Measurements from ENCODE around the gene UBE3B. TPM values are rescaled to one million over a fixed set of nuclear protein-coding genes. Genes with fewer than 3 reads are reported as not detected.

The UBE3B gene
- polyA plus RNA-seq, 1 donor (not counting 4 experiments of a cell fraction or from before 2014, with no cell fraction given) = 27.1 TPM

- Histone ChIP-seq H3K27me3 (ENCODE audit: control insufficient read depth, extremely low read depth, insufficient read depth, low read length) (no peaks in the 10 kb centered on the region), H4K20me1 (ENCODE audit: control insufficient read depth, extremely low read depth, insufficient read depth, low read length) (no peaks in the 10 kb centered on the region), H3K79me2 (ENCODE audit: control insufficient read depth, insufficient read depth, low read length) (no peaks in the 10 kb centered on the region), H3K36me3 (ENCODE audit: control insufficient read depth in 2 of 2, extremely low read depth in 1 of 2, insufficient read depth in 2 of 2, low read length in 2 of 2) (peaks cover 0 to 12% of the 10 kb centered on the region in 2 experiments), H3K9ac (ENCODE audit: control insufficient read depth, extremely low read depth, insufficient read depth, low read length) (no peak overlapping the region), H3K27ac (ENCODE audit: control insufficient read depth, insufficient read depth, low read length) (no peak overlapping the region), H3K9me1 (ENCODE audit: control insufficient read depth, extremely low read depth, insufficient read depth, low read length) (no peaks in the 10 kb centered on the region), H3K4me3 (ENCODE audit: control insufficient read depth in 2 of 3, extremely low read depth in 1 of 3, insufficient read depth in 2 of 3, low read depth in 1 of 3, low read length in 3 of 3) (no peak overlapping the region), H3K9me3 (ENCODE audit: control insufficient read depth, low read depth, low read length) (no peaks in the 10 kb centered on the region), H3K4me2 (ENCODE audit: control insufficient read depth, extremely low read depth, insufficient read depth, low read depth, low read length) (no peak overlapping the region), H3K4me1 (ENCODE audit: control insufficient read depth, extremely low read depth, insufficient read depth, low read length) (peaks cover 2% of the 10 kb centered on the region), H2AFZ (ENCODE audit: control insufficient read depth, low read length) (no peak overlapping the region)
- DNase-seq (ENCODE audit: low read depth, low spot score) (no peak), FAIRE-seq (no peak)
- dilution Hi-C loops (cut with MboI; ENCODE audit: extremely low pct_ligation_motif_present, low sequenced_read_pairs) = loop anchor here (25.0 kb wide), 1 partner anchor 256 kb away; no protein-coding TSS in a partner anchor
- no peak for TF ChIP-seq EZH2 (IDR thresholded peaks at IDR 0.05; ENCODE audit: low read length)
Measured at GRCh38 chr12:109531411-109531810, 54.0 kb downstream of the UBE3B start.

- no peaks in the 10 kb centered on the region for H3K9me3 ChIP-seq (ENCODE audit: control insufficient read depth, low read depth, low read length)
- H3K27me3 ChIP-seq (ENCODE audit: control insufficient read depth, extremely low read depth, insufficient read depth, low read length) = no peaks in the 10 kb centered on the region
- H3K27ac ChIP-seq (ENCODE audit: control insufficient read depth, insufficient read depth, low read length) = no peak overlapping the region
- no peak overlapping the region for H3K4me2 ChIP-seq (ENCODE audit: control insufficient read depth, extremely low read depth, insufficient read depth, low read depth, low read length)
- no peak overlapping the region for H2AFZ ChIP-seq (ENCODE audit: control insufficient read depth, low read length)
- H3K79me2 ChIP-seq (ENCODE audit: control insufficient read depth, insufficient read depth, low read length) = no peaks in the 10 kb centered on the region
- no peak for DNase-seq (ENCODE audit: low read depth, low spot score)
- peaks cover 2% of the 10 kb centered on the region for H3K4me1 ChIP-seq (ENCODE audit: control insufficient read depth, extremely low read depth, insufficient read depth, low read length)
- no peak overlapping the region for H3K4me3 ChIP-seq (ENCODE audit: control insufficient read depth in 2 of 3, extremely low read depth in 1 of 3, insufficient read depth in 2 of 3, low read depth in 1 of 3, low read length in 3 of 3)
- TF ChIP-seq EZH2 (IDR thresholded peaks at IDR 0.05; ENCODE audit: low read length) = no peak
- no peak for TF ChIP-seq CTCF (optimal IDR thresholded peaks at IDR 0.05 in 1 of 3, IDR thresholded peaks at IDR 0.05 in 1 of 3, conservative IDR thresholded peaks at IDR 0.05 in 1 of 3; ENCODE audit: extremely low read depth in 1 of 3, insufficient read depth in 2 of 3, low read length in 3 of 3)
- no peaks in the 10 kb centered on the region for H4K20me1 ChIP-seq (ENCODE audit: control insufficient read depth, extremely low read depth, insufficient read depth, low read length)
- H3K9me1 ChIP-seq (ENCODE audit: control insufficient read depth, extremely low read depth, insufficient read depth, low read length) = no peaks in the 10 kb centered on the region
- dilution Hi-C loops (cut with MboI; ENCODE audit: extremely low pct_ligation_motif_present, low sequenced_read_pairs) = loop anchor here (25.0 kb wide), 1 partner anchor 254 kb away; no protein-coding TSS in a partner anchor
- peaks cover 0 to 6% of the 10 kb centered on the region in 2 experiments for H3K36me3 ChIP-seq (ENCODE audit: control insufficient read depth in 2 of 2, extremely low read depth in 1 of 2, insufficient read depth in 2 of 2, low read length in 2 of 2)
- H3K9ac ChIP-seq (ENCODE audit: control insufficient read depth, extremely low read depth, insufficient read depth, low read length) = no peak overlapping the region
- FAIRE-seq = no peak
Measured at GRCh38 chr12:109532721-109533486, 55.5 kb downstream of the UBE3B start.
